Measurements from ENCODE around the gene ULK4. TPM values are rescaled to one million over a fixed set of nuclear protein-coding genes. Genes with fewer than 3 reads are reported as not detected.
"Not testable (repeated sequence)": the region's sequence is repeated elsewhere in the genome, so short reads cannot be mapped to it uniquely, and the experiment has no call there.

The ULK4 gene
- total RNA-seq, 1 donor: 42.5 TPM

DNA sequence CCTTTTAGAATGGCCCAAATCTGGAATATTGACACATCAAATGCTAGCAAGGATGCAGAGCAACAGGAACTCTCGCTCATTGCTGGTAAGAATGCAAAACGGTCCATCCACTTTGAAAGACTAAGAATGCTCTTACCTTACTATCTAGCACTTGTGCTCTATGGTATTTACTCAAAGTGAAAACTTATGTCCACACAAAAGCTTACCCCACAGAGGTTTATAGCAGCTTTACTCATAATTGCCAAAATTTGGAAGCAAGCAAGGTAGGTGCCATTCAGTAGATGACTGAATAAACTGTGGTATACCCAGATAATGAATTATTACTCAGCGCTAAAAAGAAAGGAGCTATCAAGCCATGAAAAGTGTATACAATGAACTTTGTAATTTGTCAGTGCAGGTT lies 666.2 kb downstream of the ULK4 start:
- no peaks in the 10 kb centered on the region for H3K4me1 ChIP-seq (ENCODE audit: insufficient read depth, low read length)
- H3K4me3 ChIP-seq (ENCODE audit: low read length): no peak overlapping the region

DNA sequence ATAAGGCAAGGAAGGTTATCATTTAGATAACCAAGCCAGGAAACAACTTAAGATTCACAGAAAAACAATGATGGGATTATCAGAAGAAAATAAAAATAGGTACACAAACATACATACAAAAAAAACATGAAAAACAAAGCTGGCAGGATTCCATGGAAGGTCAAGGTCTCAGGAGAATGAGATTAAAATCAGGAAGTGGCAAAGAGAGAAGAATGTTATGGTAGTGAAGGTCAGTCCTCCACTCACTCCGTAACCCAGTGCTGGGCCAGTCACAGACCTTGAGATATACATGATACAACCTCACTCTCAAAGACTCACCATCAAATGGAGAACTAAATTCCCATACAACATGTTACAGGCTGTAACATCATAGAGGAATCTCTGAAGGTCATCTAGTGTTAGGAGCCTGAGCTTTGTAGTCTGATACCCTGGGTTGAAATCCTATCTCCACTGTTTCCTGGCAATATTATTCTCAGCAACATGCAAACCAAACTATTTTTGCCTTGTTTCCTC lies 668.7 kb downstream of the ULK4 start:
- Histone ChIP-seq H3K9me3 (ENCODE audit: low read depth, low read length) (no peaks in the 10 kb centered on the region), H3K4me1 (ENCODE audit: insufficient read depth, low read length) (no peaks in the 10 kb centered on the region), H3K27me3 (ENCODE audit: insufficient read depth, low read length) (no peaks in the 10 kb centered on the region), H3K4me3 (ENCODE audit: low read length) (no peak overlapping the region)

More for the DNA sequence above, 666.2 kb downstream of the ULK4 start:
- no peaks in the 10 kb centered on the region for H3K9me3 ChIP-seq (ENCODE audit: low read depth, low read length)
- no peaks in the 10 kb centered on the region for H3K27me3 ChIP-seq (ENCODE audit: insufficient read depth, low read length)

DNA sequence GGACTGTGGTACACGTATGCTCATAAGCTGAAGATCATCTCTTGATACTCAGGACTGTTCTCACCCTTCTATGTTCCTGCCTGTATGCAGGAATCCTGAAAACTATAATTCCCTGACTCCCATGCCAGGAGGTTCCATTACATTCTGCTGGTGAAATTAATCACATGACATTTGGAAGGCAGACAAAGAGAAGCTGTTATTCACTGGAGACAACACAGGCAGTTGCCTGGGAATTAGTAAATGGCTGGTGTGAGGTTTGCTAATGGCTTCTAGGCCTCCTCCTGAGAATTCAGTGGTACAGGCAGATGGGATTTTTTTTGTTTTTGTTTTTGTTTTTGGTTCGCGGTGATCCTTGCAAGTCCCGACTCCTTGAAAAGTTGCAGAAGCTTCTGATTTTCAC lies 671.2 kb downstream of the ULK4 start:
- no peaks in the 10 kb centered on the region for H3K27me3 ChIP-seq (ENCODE audit: insufficient read depth, low read length)
- no peak overlapping the region for H3K4me3 ChIP-seq (ENCODE audit: low read length)
- no peaks in the 10 kb centered on the region for H3K9me3 ChIP-seq (ENCODE audit: low read depth, low read length)
- H3K4me1 ChIP-seq (ENCODE audit: insufficient read depth, low read length): no peaks in the 10 kb centered on the region

DNA sequence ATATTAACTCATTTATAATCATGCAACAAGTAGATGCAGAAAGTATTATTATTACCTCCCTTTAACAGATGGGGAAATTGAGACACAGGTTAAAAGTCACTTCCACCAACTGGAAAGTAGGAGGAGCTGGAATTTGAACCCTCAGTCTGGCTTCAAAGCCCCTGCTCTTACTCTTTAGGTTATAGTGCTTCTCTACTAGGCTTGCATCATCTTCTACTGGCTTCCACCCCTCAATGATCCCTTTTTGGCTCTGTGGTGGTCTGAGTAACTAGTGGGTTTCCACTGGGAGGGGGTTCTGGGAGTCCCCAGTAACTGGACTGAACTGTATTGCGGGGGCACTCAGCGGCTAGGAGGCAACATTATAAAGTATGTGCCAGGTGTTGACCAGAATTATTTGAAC lies 671.6 kb downstream of the ULK4 start:
- no peaks in the 10 kb centered on the region for H3K4me1 ChIP-seq (ENCODE audit: insufficient read depth, low read length)
- H3K9me3 ChIP-seq (ENCODE audit: low read depth, low read length): no peaks in the 10 kb centered on the region
- H3K27me3 ChIP-seq (ENCODE audit: insufficient read depth, low read length): no peaks in the 10 kb centered on the region
- no peak overlapping the region for H3K4me3 ChIP-seq (ENCODE audit: low read length)

DNA sequence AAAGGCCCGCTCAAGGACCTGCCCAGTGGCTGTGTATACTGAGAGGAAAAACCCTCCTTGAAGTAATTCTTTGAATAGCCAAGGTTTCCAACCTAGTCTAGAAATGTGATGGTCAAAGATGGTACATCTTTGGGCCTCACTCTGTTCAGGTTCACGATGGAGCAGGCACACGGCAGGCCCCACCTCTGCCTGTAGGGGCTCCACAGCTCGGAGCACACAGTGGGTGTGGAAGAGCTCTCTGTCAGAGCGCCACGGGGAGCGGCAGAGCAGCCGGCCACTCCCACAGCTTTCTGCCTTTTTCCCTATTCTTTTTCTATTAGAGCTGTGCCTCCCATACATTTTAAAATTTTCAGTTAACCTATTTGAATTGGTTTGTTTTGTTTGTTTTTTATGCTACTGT lies 673.1 kb downstream of the ULK4 start:
- H3K4me1 ChIP-seq (ENCODE audit: insufficient read depth, low read length): no peaks in the 10 kb centered on the region
- H3K9me3 ChIP-seq (ENCODE audit: low read depth, low read length): no peaks in the 10 kb centered on the region
- H3K27me3 ChIP-seq (ENCODE audit: insufficient read depth, low read length): no peaks in the 10 kb centered on the region
- H3K4me3 ChIP-seq (ENCODE audit: low read length): no peak overlapping the region

DNA sequence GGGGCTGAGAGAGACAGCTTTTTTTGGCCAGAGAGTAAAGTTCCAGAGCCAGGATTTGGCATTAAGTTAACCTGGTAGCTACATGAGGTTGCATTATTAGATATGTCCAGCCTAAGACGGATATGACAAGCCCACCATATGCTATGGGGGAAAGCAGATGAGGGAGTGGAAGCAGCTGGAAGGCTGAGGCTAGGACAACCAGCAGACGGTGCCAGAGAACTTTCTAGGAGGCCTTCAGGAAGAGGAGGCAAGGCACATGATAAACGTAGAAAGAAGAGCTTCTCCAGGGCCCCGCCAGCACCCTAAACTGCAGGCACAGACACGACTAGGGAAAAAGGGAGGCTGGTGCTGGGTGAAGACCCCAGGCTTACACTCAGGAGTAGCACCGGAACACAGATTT lies 675.6 kb downstream of the ULK4 start:
- Histone ChIP-seq H3K9me3 (ENCODE audit: low read depth, low read length) (no peaks in the 10 kb centered on the region), H3K4me3 (ENCODE audit: low read length) (no peak overlapping the region), H3K27me3 (ENCODE audit: insufficient read depth, low read length) (no peaks in the 10 kb centered on the region), H3K4me1 (ENCODE audit: insufficient read depth, low read length) (no peaks in the 10 kb centered on the region)

DNA sequence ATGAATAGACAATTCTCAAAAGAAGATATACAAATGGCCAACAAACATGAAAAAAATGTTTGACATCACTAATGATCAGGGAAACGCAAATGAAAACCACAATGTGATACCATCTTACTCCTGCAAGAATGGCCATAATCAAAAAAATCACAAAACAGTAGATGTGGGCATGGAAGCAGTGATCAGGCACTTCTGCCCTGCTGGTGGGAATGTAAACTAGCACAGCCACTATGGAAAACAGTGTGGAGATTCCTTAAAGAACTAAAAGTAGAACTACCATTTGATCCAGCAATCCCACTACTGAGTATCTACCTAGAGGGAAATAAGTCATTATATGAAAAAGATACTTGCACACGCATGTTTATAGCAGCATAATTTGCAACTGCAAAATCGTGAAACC lies 677.0 kb downstream of the ULK4 start:
- H3K9me3 ChIP-seq (ENCODE audit: low read depth, low read length): not testable (repeated sequence)

DNA sequence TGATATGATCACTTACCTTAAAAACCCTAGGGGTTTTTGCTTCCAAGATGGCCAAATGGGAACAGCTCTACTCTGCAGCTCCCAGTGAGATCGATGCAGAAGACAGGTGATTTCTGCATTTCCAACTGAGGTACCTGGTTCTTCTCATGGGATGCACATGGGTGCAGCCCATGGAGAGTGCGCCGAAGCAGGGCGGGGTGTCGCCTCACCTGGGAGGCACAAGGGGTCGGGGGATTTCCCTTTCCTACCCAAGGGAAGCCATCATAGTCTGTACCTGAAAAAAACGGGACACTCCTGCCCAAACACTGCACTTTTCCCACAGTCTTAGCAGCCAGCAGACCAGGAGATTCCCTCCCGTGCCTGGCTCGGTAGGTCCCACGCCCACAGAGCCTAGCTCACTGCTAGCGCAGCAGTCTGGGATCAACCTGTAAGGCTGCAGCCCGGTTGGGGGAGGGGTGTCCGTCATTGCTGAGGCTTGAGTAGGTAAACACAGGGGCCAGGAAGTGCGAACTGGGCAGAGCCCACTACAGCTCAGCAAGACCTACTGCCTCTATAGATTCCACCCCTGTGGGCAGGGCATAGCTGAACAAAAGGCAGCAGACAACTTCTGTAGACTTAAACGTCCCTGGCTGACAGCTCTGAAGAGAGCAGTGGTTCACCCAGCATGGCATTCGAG lies 684.0 kb downstream of the ULK4 start:
- Histone ChIP-seq H3K4me3 (ENCODE audit: low read length) (no peak overlapping the region), H3K9me3 (ENCODE audit: low read depth, low read length) (no peaks in the 10 kb centered on the region), H3K4me1 (ENCODE audit: insufficient read depth, low read length) (no peaks in the 10 kb centered on the region), H3K27me3 (ENCODE audit: insufficient read depth, low read length) (no peaks in the 10 kb centered on the region)

More for the DNA sequence above, 677.0 kb downstream of the ULK4 start:
- not testable (repeated sequence) for H3K4me3 ChIP-seq (ENCODE audit: low read length); H3K4me1 ChIP-seq (ENCODE audit: insufficient read depth, low read length); H3K27me3 ChIP-seq (ENCODE audit: insufficient read depth, low read length)

DNA sequence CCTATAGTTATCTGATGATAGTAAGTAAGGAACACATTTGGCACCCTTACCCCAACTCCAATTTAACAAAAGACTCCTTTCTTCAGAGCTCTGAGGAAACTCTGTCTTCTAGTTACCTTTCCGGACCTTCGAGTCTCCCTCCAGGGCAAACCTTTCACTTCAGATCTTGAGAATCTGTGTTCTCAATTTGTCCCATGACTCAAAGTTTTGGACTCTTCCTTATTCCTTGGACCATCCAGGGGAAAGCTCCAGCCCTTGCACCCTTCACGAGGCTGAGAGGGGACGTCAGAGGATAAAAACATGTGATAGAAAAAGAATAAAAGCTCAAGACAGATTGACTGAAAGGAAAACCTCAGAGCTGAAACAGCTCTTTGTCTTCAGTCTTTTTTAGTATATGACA lies 685.7 kb downstream of the ULK4 start:
- Histone ChIP-seq H3K27me3 (ENCODE audit: insufficient read depth, low read length) (no peaks in the 10 kb centered on the region), H3K4me1 (ENCODE audit: insufficient read depth, low read length) (no peaks in the 10 kb centered on the region), H3K9me3 (ENCODE audit: low read depth, low read length) (no peaks in the 10 kb centered on the region), H3K4me3 (ENCODE audit: low read length) (no peak overlapping the region)

DNA sequence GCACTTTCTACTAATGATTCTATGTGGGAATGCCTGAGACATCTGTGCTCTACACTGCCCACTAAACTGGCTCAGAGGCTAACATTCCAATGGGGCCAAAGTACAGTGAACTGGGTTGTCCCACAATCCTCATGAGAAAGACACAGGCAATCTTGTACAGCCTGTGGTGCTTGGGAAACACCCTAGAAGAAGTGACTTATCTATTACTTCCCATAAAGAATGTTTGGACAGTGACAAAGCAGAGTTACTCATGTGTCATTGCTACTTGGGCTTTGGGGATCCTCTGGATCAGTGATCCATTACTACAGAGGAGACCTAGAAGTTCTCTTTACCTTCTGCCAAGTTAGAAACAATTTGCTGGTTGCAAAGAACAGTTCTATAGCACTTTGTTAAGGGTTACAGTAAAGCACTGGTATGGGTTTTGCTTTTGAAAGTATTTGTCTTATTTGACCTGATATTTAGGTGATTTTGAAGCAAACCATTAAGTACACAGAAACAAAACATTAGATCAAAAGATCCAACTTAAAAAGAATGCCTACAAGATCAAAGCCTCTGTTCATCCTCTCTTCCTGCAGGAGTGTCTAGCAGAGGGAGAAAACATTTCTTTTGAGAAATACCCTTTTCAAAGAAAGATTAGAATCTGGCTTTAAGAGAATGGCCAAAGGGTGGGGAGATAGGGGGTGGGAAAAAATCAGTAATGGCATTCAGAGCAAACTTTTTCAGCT lies 686.8 kb downstream of the ULK4 start:
- no peaks in the 10 kb centered on the region for H3K27me3 ChIP-seq (ENCODE audit: insufficient read depth, low read length)
- H3K9me3 ChIP-seq (ENCODE audit: low read depth, low read length): no peaks in the 10 kb centered on the region
- H3K4me1 ChIP-seq (ENCODE audit: insufficient read depth, low read length): no peaks in the 10 kb centered on the region
- H3K4me3 ChIP-seq (ENCODE audit: low read length): no peak overlapping the region

DNA sequence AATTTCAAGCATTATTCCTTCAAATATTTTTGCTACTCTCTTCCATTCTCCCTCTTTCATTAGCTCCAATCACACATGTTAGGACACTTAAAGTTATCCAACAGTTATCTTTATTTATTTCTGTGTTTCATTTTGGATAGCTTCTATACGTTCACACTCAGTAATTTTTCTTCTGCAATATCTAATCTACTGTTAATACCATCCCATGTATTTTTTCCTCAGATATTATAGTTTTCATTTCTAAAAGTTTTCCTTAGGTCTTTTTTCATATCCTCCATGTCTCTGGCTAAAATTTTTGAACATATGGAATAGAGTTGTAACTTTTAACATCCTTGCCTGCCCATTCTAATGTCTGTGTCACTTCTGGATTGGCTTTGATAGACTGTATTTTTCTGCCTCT lies 689.2 kb downstream of the ULK4 start:
- Histone ChIP-seq H3K9me3 (ENCODE audit: low read depth, low read length) (no peaks in the 10 kb centered on the region), H3K4me1 (ENCODE audit: insufficient read depth, low read length) (no peaks in the 10 kb centered on the region), H3K4me3 (ENCODE audit: low read length) (no peak overlapping the region), H3K27me3 (ENCODE audit: insufficient read depth, low read length) (no peaks in the 10 kb centered on the region)

DNA sequence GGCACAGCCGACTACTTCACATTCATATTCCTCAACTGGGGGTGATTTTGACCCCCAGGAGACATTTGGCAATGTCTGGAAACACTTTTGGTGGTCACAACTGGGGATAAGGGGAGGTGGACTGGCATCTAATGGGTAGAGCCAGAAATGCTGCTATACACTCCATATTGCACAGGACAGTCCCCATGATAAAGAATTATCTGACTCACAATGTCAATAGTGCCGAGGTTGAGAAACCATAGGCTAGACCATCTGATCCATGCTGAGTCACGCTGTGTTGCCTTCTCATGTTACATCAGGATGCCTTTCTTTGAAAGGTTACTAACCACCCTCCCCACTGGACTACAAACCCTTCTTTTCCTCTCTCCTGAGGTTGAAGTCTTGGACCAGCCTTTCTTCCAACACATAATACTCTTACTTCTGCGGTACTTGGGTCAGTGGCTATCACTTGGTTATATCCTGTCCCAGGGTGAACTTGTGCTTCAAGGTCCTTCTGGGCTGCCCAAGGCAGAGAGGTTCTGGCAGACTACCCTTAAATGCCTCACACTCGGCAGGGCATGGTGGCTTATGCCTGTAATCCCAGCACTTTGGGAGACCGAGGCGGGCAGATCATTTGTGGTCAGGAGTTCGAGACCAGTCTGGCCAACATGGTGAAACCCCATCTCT lies 693.8 kb downstream of the ULK4 start:
- Histone ChIP-seq H3K9me3 (ENCODE audit: low read depth, low read length) (no peaks in the 10 kb centered on the region), H3K4me3 (ENCODE audit: low read length) (no peak overlapping the region), H3K4me1 (ENCODE audit: insufficient read depth, low read length) (no peaks in the 10 kb centered on the region), H3K27me3 (ENCODE audit: insufficient read depth, low read length) (no peaks in the 10 kb centered on the region)

DNA sequence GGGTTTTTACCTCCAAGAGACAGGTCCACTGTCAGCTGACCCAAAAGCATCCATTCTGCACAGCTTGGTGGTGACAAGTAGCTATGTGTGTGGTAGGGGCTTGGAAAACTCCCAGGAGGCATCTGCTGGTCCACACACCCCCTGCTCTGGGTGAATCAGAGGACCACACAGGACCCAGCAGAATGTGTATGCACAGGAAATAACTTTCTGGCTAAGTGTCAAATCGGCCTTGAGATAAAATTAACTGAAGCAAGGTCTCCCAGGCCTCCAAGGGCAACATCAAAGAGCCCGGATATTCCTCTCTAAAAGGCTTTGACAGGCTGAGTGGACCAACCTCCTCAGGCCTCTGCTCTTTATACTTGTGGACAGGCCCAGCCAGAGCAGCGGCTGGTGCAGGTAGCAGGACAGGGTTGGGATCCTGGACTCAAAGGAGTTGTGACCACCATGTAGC lies 696.1 kb downstream of the ULK4 start:
- Histone ChIP-seq H3K27me3 (ENCODE audit: insufficient read depth, low read length) (no peaks in the 10 kb centered on the region), H3K4me3 (ENCODE audit: low read length) (no peak overlapping the region), H3K4me1 (ENCODE audit: insufficient read depth, low read length) (no peaks in the 10 kb centered on the region), H3K9me3 (ENCODE audit: low read depth, low read length) (no peaks in the 10 kb centered on the region)

DNA sequence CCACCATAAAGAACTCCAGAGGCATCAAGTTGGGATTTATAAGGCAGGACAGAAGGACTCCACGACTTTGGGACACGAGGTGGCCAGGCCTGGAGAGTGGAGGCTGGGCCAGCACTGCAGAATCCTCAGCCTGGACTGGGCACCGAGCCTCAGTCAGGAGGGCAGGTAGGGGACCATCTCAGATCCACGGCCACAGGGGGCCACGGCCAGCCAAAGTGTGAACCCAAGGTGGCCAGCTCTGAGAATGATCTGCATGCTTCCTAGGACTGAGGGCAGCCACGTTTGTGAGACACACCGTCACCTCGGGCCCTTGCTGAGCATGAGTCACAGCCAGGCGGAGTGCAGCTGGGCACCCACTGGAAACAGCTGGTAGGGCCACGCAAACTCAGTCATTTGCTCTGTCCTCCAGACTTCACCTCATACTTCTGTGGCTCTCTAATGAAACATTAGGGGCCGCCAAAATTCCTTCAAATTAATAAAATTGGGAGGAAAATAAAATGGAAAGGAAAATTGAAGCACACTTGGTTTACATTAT lies 696.8 kb downstream of the ULK4 start:
- Histone ChIP-seq H3K4me3 (ENCODE audit: low read length) (no peak overlapping the region), H3K4me1 (ENCODE audit: insufficient read depth, low read length) (no peaks in the 10 kb centered on the region), H3K9me3 (ENCODE audit: low read depth, low read length) (no peaks in the 10 kb centered on the region), H3K27me3 (ENCODE audit: insufficient read depth, low read length) (no peaks in the 10 kb centered on the region)

DNA sequence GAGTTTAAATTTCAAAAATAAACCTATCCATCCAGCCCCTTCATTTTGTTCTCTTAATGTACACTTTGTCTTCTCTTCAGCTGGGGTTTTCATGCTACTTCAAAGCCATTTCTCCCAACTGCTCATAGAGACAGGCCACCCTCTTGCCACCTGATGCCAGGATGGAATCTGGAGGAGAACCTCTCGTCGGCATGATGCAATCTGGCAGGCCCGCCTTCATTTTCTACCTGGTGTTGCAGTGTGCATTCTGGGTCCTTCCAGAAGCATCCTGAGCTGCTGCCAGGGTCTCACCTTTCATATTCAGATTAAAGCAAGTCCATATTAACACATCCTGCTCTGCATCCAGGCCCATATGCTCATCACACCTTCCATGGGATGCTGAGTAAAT lies 701.8 kb downstream of the ULK4 start:
- Histone ChIP-seq H3K27me3 (ENCODE audit: insufficient read depth, low read length) (no peaks in the 10 kb centered on the region), H3K4me3 (ENCODE audit: low read length) (no peak overlapping the region), H3K9me3 (ENCODE audit: low read depth, low read length) (no peaks in the 10 kb centered on the region), H3K4me1 (ENCODE audit: insufficient read depth, low read length) (no peaks in the 10 kb centered on the region)

Measured in mononuclear cell (primary cell).